Chondrocyte (in vitro differentiated cells): ENCODE data around the gene FGF13. TPM values are rescaled to one million over a fixed set of nuclear protein-coding genes. Genes with fewer than 3 reads are reported as not detected.

Experiments used
- DNase-seq: peaks from one replicate; pipeline ENCODE4 v3.0.0; 2021; ENCODE audit warnings: mixed read lengths, low spot score
- H3K27ac Mint-ChIP-seq: one replicate; pipeline ENCODE4 v1.8.0; 2021; ENCODE audit warnings: mild to moderate bottlenecking, moderate library complexity, mixed read lengths; ENCODE audit not compliant: unreplicated experiment
- H3K27me3 Mint-ChIP-seq: 2 replicates; pipeline ENCODE4 v1.8.0; 2021; ENCODE audit warnings: low read depth, mixed read lengths
- H3K36me3 Mint-ChIP-seq: 2 replicates; pipeline ENCODE4 v1.8.0; 2021; ENCODE audit warnings: low read depth, mixed read lengths
- H3K4me1 Mint-ChIP-seq: 2 replicates; pipeline ENCODE4 v1.8.0; 2021; ENCODE audit warnings: low read depth, mild to moderate bottlenecking, mixed read lengths
- H3K4me3 Mint-ChIP-seq: one replicate; pipeline ENCODE4 v1.8.0; 2021; ENCODE audit warnings: mild to moderate bottlenecking, moderate library complexity, mixed read lengths; ENCODE audit not compliant: unreplicated experiment
- H3K9me3 Mint-ChIP-seq: 2 replicates; pipeline ENCODE4 v1.8.0; 2021; ENCODE audit warnings: low read depth, mixed read lengths
- CTCF ChIP-seq: fragments of 200-600 bp; sonication (generic); IDR thresholded peaks from 2 replicates; pipeline ENCODE4 v1.5.0; 2021; ENCODE audit warnings: antibody characterized with exemption, mild to moderate bottlenecking, moderate library complexity
- total RNA-seq: library from RNA; stranded (reverse); gene quantifications from 3 replicates; pipeline ENCODE4 v1.2.1, GENCODE V29; 2021

Gene FGF13
- total RNA-seq, 1 donor from 2014 or later = not detected

- Mint-ChIP-seq H3K9me3 (peaks cover 5% of the 10 kb centered on the region), H3K27ac (no peak overlapping the region)
- TF ChIP-seq CTCF = no peak
Measured at GRCh38 chrX:138669693-138670092, 41.8 kb downstream of the FGF13 start.

GRCh38 chrX:138664466-138664865 lies 47.1 kb downstream of the FGF13 start:
- no peak for DNase-seq
- Mint-ChIP-seq H3K4me1 (no peaks in the 10 kb centered on the region), H3K27me3 (no peaks in the 10 kb centered on the region), H3K9me3 (peaks cover 7% of the 10 kb centered on the region), H3K27ac (no peak overlapping the region), H3K4me3 (no peak overlapping the region), H3K36me3 (no peaks in the 10 kb centered on the region)
- TF ChIP-seq CTCF = no peak

More at GRCh38 chrX:138669693-138670092, 41.8 kb downstream of the FGF13 start:
- no peaks in the 10 kb centered on the region for H3K36me3 Mint-ChIP-seq
- DNase-seq = no peak
- no peaks in the 10 kb centered on the region for H3K27me3 Mint-ChIP-seq
- H3K4me3 Mint-ChIP-seq = no peak overlapping the region
- H3K4me1 Mint-ChIP-seq = no peaks in the 10 kb centered on the region

- Mint-ChIP-seq H3K27me3 (no peaks in the 10 kb centered on the region), H3K36me3 (no peaks in the 10 kb centered on the region), H3K4me3 (no peak overlapping the region), H3K9me3 (peaks cover 7% of the 10 kb centered on the region), H3K4me1 (no peaks in the 10 kb centered on the region), H3K27ac (no peak overlapping the region)
- DNase-seq = no peak
- no peak for TF ChIP-seq CTCF
Measured at GRCh38 chrX:138664016-138664415, 47.5 kb downstream of the FGF13 start.

GRCh38 chrX:138651494-138651893 lies 60.0 kb downstream of the FGF13 start:
- no peak overlapping the region for H3K27ac Mint-ChIP-seq
- H3K4me1 Mint-ChIP-seq = no peaks in the 10 kb centered on the region
- no peaks in the 10 kb centered on the region for H3K27me3 Mint-ChIP-seq
- DNase-seq = no peak
- no peak overlapping the region for H3K4me3 Mint-ChIP-seq
- no peaks in the 10 kb centered on the region for H3K36me3 Mint-ChIP-seq
- no peaks in the 10 kb centered on the region for H3K9me3 Mint-ChIP-seq
- TF ChIP-seq CTCF = no peak

- Mint-ChIP-seq H3K9me3 (peaks cover 3% of the 10 kb centered on the region), H3K4me3 (no peak overlapping the region), H3K27me3 (no peaks in the 10 kb centered on the region), H3K4me1 (no peaks in the 10 kb centered on the region), H3K27ac (no peak overlapping the region), H3K36me3 (no peaks in the 10 kb centered on the region)
- DNase-seq = no peak
- no peak for TF ChIP-seq CTCF
Measured at GRCh38 chrX:138648568-138648967, 62.9 kb downstream of the FGF13 start.
